ENCODE results near the gene IL17RA. TPM values are rescaled to one million over a fixed set of nuclear protein-coding genes. Genes with fewer than 3 reads are reported as not detected.

IL17RA gene
- total and polyA plus RNA-seq, 2 donors (not counting 3 experiments of a cell fraction or from before 2014, with no cell fraction given), result 13.0 to 19.3 TPM

DNA sequence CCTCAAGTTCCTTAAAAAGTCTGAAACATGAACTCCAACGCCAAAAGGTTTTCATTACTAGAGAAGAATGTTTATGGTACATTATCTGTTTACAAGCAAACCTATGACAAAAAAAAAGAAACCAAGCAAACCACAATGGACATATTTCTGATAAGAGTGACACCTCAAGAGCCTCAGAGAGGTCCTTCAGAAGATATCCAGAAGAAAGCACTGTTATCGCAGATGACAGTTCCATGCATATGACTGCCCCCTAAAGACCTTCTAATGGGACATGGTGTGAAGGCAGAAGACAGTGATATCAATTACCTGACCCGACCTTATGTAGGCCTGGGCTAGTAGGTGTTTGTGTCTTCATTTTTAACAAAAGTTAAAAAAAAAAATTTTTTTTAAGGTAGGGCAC, 71.1 kb downstream of the IL17RA start:
- FAIRE-seq (no peak), DNase-seq (ENCODE audit: low read depth, low spot score) (no peak)
- no peaks in the 10 kb centered on the region for H3K27me3 ChIP-seq (ENCODE audit: control insufficient read depth in 2 of 2, insufficient read depth in 2 of 2, low read length in 2 of 2)
- no peak overlapping the region for H3K9ac ChIP-seq (replicated peaks; ENCODE audit: extremely low read depth, insufficient read depth, low read length)
- H3K4me3 ChIP-seq (replicated peaks in 1 of 3; ENCODE audit: insufficient read depth in 1 of 3, low read depth in 1 of 3, low read length in 3 of 3), result no peak overlapping the region
- no peak overlapping the region for H3K4me2 ChIP-seq (ENCODE audit: insufficient read depth, low read length)
- ChIA-PET POLR2A (no interaction called here), CTCF (interaction anchor here (1.3 to 9.1 kb wide), 2 partner anchors 16 to 346 kb away, joined by 4 to 77 read pairs; no protein-coding TSS in a partner anchor)
- TF ChIP-seq GATA2 (IDR thresholded peaks at IDR 0.05; ENCODE audit: insufficient read depth, insufficient read length, low read depth, low read length), result no peak
- TF ChIP-seq POLR2AphosphoS5 (IDR thresholded peaks at IDR 0.05; ENCODE audit: insufficient read depth, low read depth, low read length), result no peak
- TF ChIP-seq FOS (IDR thresholded peaks at IDR 0.05; ENCODE audit: borderline replicate concordance, insufficient read depth, low read length), result no peak
- TF ChIP-seq, protein P1, sequence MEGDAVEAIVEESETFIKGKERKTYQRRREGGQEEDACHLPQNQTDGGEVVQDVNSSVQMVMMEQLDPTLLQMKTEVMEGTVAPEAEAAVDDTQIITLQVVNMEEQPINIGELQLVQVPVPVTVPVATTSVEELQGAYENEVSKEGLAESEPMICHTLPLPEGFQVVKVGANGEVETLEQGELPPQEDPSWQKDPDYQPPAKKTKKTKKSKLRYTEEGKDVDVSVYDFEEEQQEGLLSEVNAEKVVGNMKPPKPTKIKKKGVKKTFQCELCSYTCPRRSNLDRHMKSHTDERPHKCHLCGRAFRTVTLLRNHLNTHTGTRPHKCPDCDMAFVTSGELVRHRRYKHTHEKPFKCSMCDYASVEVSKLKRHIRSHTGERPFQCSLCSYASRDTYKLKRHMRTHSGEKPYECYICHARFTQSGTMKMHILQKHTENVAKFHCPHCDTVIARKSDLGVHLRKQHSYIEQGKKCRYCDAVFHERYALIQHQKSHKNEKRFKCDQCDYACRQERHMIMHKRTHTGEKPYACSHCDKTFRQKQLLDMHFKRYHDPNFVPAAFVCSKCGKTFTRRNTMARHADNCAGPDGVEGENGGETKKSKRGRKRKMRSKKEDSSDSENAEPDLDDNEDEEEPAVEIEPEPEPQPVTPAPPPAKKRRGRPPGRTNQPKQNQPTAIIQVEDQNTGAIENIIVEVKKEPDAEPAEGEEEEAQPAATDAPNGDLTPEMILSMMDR (IDR thresholded peaks at IDR 0.05; ENCODE audit: extremely low read depth in 1 of 2, insufficient read depth in 1 of 2, low read depth in 1 of 2, low read length in 2 of 2), result no peak
- no peak for TF ChIP-seq POLR2A (IDR thresholded peaks at IDR 0.05; ENCODE audit: low read depth, low read length)
- TF ChIP-seq EZH2 (IDR thresholded peaks at IDR 0.05; ENCODE audit: borderline replicate concordance, low read depth, low read length, severe bottlenecking), result no peak
- TF ChIP-seq, protein P2, sequence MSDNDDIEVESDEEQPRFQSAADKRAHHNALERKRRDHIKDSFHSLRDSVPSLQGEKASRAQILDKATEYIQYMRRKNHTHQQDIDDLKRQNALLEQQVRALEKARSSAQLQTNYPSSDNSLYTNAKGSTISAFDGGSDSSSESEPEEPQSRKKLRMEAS (IDR thresholded peaks at IDR 0.05; ENCODE audit: insufficient read depth, insufficient read length), result no peak
- no peaks in the 10 kb centered on the region for H3K36me3 ChIP-seq (ENCODE audit: control insufficient read depth in 2 of 2, extremely low read depth in 1 of 2, insufficient read depth in 2 of 2, low read length in 2 of 2)
- H4K20me1 ChIP-seq (replicated peaks; ENCODE audit: control insufficient read depth, extremely low read depth, insufficient read depth, low read length), result no peaks in the 10 kb centered on the region
- no TSS peak for BruUV-seq (replicated peaks)
- H3K4me1 ChIP-seq (ENCODE audit: control insufficient read depth, extremely low read depth, insufficient read depth, low read length), result peaks cover 15% of the 10 kb centered on the region
- peaks cover 41% of the 10 kb centered on the region for H3K79me2 ChIP-seq (ENCODE audit: control insufficient read depth, insufficient read depth, low read length)
- intact Hi-C loops (cut with micrococcal nuclease), result no loop called here
- H2AFZ ChIP-seq (ENCODE audit: low read depth, low read length), result no peak overlapping the region
- dilution Hi-C loops (cut with MboI; ENCODE audit: extremely low pct_ligation_motif_present, low sequenced_read_pairs), result no loop called here
- H3K27ac ChIP-seq (ENCODE audit: insufficient read depth, low read depth, low read length), result no peak overlapping the region
- no peaks in the 10 kb centered on the region for H3K9me3 ChIP-seq (replicated peaks; ENCODE audit: control insufficient read depth, insufficient read depth, low read length)
- no peaks in the 10 kb centered on the region for H3K9me1 ChIP-seq (replicated peaks; ENCODE audit: control insufficient read depth, extremely low read depth, insufficient read depth, low read length)
